ENCODE measurements around the gene ABCB9.

DNA sequence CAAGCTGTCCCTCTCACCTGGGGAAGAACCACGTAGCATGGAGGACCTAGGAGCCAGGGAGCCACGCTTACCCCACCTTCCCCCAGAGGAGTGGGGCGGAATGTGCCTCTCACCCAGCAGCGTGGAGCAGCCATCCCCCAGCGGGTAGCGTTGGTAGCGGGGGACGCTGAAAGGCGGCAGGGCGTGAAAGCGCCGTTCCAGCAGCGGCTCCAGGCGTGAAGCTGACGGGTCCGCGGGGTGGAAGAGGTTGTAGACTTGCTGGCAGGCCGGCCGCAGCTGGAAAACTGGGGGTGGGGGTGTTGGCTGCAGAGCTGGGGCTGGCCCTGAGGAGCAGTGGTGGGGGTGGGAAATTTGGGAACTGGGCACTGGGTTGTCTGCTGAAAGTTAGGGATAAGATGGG lies 26.1 kb upstream of the ABCB9 start:
- TF ChIP-seq POLR2A (IDR thresholded peaks at IDR 0.05) (no peak), EP300 (IDR thresholded peaks at IDR 0.05; ENCODE audit: low read depth) (no peak), POLR2AphosphoS5 (IDR thresholded peaks at IDR 0.05) (no peak)
- TF ChIP-seq, protein P1, sequence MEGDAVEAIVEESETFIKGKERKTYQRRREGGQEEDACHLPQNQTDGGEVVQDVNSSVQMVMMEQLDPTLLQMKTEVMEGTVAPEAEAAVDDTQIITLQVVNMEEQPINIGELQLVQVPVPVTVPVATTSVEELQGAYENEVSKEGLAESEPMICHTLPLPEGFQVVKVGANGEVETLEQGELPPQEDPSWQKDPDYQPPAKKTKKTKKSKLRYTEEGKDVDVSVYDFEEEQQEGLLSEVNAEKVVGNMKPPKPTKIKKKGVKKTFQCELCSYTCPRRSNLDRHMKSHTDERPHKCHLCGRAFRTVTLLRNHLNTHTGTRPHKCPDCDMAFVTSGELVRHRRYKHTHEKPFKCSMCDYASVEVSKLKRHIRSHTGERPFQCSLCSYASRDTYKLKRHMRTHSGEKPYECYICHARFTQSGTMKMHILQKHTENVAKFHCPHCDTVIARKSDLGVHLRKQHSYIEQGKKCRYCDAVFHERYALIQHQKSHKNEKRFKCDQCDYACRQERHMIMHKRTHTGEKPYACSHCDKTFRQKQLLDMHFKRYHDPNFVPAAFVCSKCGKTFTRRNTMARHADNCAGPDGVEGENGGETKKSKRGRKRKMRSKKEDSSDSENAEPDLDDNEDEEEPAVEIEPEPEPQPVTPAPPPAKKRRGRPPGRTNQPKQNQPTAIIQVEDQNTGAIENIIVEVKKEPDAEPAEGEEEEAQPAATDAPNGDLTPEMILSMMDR (IDR thresholded peaks at IDR 0.05) = no peak
